Hepatocyte (in vitro differentiated cells): ENCODE results near the gene SSBP1.

Experiments used
- EZH2 ChIP-seq: fragments of 200-600 bp; sonication (generic); IDR thresholded peaks from 2 replicates; pipeline ENCODE4 v1.6.1; 2016; ENCODE audit warnings: antibody characterized with exemption, mild to moderate bottlenecking, borderline replicate concordance
- EZH2phosphoT487 ChIP-seq: fragments of 200-600 bp; sonication (generic); IDR thresholded peaks from one replicate; pipeline ENCODE4 v1.6.1; 2018; ENCODE audit warnings: antibody characterized with exemption, mild to moderate bottlenecking, low read depth, moderate library complexity; ENCODE audit not compliant: unreplicated experiment, severe bottlenecking
- TF ChIP-seq, protein P1 (sequence below): fragments of 200-600 bp; sonication (generic); IDR thresholded peaks from 2 replicates; pipeline ENCODE4 v1.5.1; 2016; ENCODE audit warnings: antibody characterized with exemption, mild to moderate bottlenecking; ENCODE audit not compliant: poor library complexity

DNA sequence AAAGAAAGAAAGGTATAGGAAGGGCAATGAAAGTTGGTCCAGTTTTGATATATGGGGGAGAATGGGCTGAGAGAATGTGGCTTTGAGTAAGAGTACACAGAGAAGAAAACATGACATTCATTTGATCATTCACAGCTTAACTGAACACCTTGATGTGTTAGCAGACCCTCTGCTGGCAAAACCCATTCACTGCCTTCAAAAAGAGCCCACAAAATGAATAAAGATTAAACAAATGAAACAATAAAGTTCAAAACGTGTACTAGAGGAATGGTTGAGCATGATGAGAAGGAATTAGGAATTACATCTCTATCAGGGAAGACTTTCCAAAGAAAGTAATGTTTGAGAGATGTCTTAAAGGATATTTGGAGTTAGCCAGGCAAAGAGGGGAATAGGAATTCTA, 27.9 kb upstream of the SSBP1 start:
- TF ChIP-seq, protein P1, sequence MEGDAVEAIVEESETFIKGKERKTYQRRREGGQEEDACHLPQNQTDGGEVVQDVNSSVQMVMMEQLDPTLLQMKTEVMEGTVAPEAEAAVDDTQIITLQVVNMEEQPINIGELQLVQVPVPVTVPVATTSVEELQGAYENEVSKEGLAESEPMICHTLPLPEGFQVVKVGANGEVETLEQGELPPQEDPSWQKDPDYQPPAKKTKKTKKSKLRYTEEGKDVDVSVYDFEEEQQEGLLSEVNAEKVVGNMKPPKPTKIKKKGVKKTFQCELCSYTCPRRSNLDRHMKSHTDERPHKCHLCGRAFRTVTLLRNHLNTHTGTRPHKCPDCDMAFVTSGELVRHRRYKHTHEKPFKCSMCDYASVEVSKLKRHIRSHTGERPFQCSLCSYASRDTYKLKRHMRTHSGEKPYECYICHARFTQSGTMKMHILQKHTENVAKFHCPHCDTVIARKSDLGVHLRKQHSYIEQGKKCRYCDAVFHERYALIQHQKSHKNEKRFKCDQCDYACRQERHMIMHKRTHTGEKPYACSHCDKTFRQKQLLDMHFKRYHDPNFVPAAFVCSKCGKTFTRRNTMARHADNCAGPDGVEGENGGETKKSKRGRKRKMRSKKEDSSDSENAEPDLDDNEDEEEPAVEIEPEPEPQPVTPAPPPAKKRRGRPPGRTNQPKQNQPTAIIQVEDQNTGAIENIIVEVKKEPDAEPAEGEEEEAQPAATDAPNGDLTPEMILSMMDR: no peak
- no peak for TF ChIP-seq EZH2
- no peak for TF ChIP-seq EZH2phosphoT487
